ENCODE results near the gene HDAC1. TPM values are rescaled to one million over a fixed set of nuclear protein-coding genes. Genes with fewer than 3 reads are reported as not detected.

The HDAC1 gene
- total and polyA plus RNA-seq, 2 of the 8 experiments (the other 6 are each of a cell fraction or from before 2014, with no cell fraction given): 111 to 125 TPM

- no peak overlapping the region for H3K56ac ChIP-seq (replicated peaks; ENCODE audit: insufficient read length, low read depth, low read length)
- no peaks in the 10 kb centered on the region for H3K23me2 ChIP-seq (ENCODE audit: low read depth, low read length)
- CTCF ChIA-PET (ENCODE audit: partially characterized antibody): interaction anchor here (1.1 kb wide), 1 partner anchor 130 kb away, joined by 4 read pairs; no protein-coding TSS in a partner anchor
- POLR2A ChIA-PET (ENCODE audit: partially characterized antibody): interaction anchor here (0.9 to 17.1 kb wide), 6 partner anchors 12 to 105 kb away, joined by 3 to 321 read pairs (median 4); partner anchors contain the start of genes BSDC1, FAM229A, MARCKSL1 and TSSK3
- peak overlapping the region; percentile 85 for H3K14ac ChIP-seq (ENCODE audit: insufficient read length)
- H3K27me3 ChIP-seq (replicated peaks in 1 of 4; ENCODE audit: control insufficient read depth in 3 of 4, extremely low read depth in 1 of 4, insufficient read depth in 3 of 4, low read length in 3 of 4): peaks cover 1 to 12% (median 8%) of the 10 kb centered on the region in 4 experiments
- no peak overlapping the region for H3K23ac ChIP-seq (ENCODE audit: insufficient read length)
- H3K4ac ChIP-seq (replicated peaks; ENCODE audit: insufficient read length, low read depth, low read length): no peak overlapping the region
- H2BK120ac ChIP-seq (replicated peaks; ENCODE audit: low read depth, low read length): no peak overlapping the region
- no peak overlapping the region for H3K4me3 ChIP-seq (ENCODE audit: extremely low read depth in 1 of 4, insufficient read depth in 2 of 4, low read depth in 3 of 4, low read length in 4 of 4)
- no peak overlapping the region for H4K5ac ChIP-seq (ENCODE audit: insufficient read length, low read depth, low read length)
- no peaks in the 10 kb centered on the region for H4K20me1 ChIP-seq (replicated peaks in 1 of 2; ENCODE audit: control insufficient read depth in 1 of 2, insufficient read depth in 2 of 2, low read length in 2 of 2)
- no peak overlapping the region for H3K27ac ChIP-seq (ENCODE audit: low read depth, low read length)
- H2BK15ac ChIP-seq (ENCODE audit: low read length): 0 out of 2 replicates have a peak overlapping the region, but pooled peaks have one; percentile 61
- H2AK5ac ChIP-seq (ENCODE audit: low read depth, low read length): no peak overlapping the region
- no peak overlapping the region; the same call in 1 of the 2 replicates for H4K8ac ChIP-seq (ENCODE audit: extremely low read depth, insufficient read depth, low read length)
- H3K79me2 ChIP-seq (ENCODE audit: control insufficient read depth in 1 of 2, insufficient read depth in 2 of 2, low read length in 2 of 2): no peaks in the 10 kb centered on the region
- no peak overlapping the region for H3K4me2 ChIP-seq (ENCODE audit: insufficient read depth in 1 of 2, low read depth in 2 of 2, low read length in 2 of 2)
- 86% methylated on average over 8 of the region's 8 CpGs; no CpG with 5 or more reads in 1 of the 2 experiments for WGBS, 2 experiments (ENCODE audit: extremely low coverage in 1 of 2, insufficient coverage in 1 of 2, insufficient read length in 1 of 2, insufficient replicate concordance in 2 of 2, low coverage in 1 of 2, low lambda C conversion rate in 2 of 2, missing lambda C conversion rate in 1 of 2)
- no peak overlapping the region for H4K91ac ChIP-seq (replicated peaks; ENCODE audit: insufficient read length, low read length)
- peaks cover under 1 to 6% of the 10 kb centered on the region in 2 experiments; a peak in 3 of 4 replicates for H3K9me3 ChIP-seq (ENCODE audit: insufficient read depth in 2 of 2, low read depth in 1 of 2, low read length in 1 of 2)
- H2BK20ac ChIP-seq (ENCODE audit: low read length): no peak overlapping the region
- no peak overlapping the region for H2AFZ ChIP-seq (ENCODE audit: low read length)
- FAIRE-seq (no peak), DNase-seq (ENCODE audit: low read depth in 1 of 2, low spot score in 2 of 2) (no peak)
- H3K18ac ChIP-seq (ENCODE audit: extremely low read depth, low read length): no peak overlapping the region
- no peaks in the 10 kb centered on the region for H3K36me3 ChIP-seq (ENCODE audit: control insufficient read depth in 2 of 4, insufficient read depth in 4 of 4, low read length in 3 of 4)
- no peak overlapping the region for H2BK12ac ChIP-seq (ENCODE audit: low read depth, low read length)
- H3K9ac ChIP-seq (replicated peaks in 1 of 4; ENCODE audit: extremely low read depth in 1 of 4, low read depth in 3 of 4, low read length in 3 of 4): no peak overlapping the region
- no peaks in the 10 kb centered on the region for H3K79me1 ChIP-seq (ENCODE audit: low read depth, low read length)
- no peak overlapping the region for H2BK5ac ChIP-seq (ENCODE audit: low read depth, low read length)
- peaks cover 0 to 6% (median 3%) of the 10 kb centered on the region in 4 experiments; a peak in 5 of 7 replicates for H3K4me1 ChIP-seq (replicated peaks in 1 of 4; ENCODE audit: control insufficient read depth in 3 of 4, insufficient read depth in 4 of 4, low read length in 3 of 4)
- TF ChIP-seq PHF8 (conservative IDR thresholded peaks at IDR 0.05; ENCODE audit: low read depth, low read length) (no peak), SIRT6 (IDR thresholded peaks at IDR 0.05; ENCODE audit: low read length) (no peak), TBP (IDR thresholded peaks at IDR 0.05; ENCODE audit: low read depth, low read length) (no peak), HDAC2 (IDR thresholded peaks at IDR 0.05; ENCODE audit: borderline replicate concordance in 1 of 2, low read depth in 2 of 2, low read length in 2 of 2) (no peak), TAF7 (optimal IDR thresholded peaks at IDR 0.05; ENCODE audit: borderline replicate concordance, low read depth, low read length) (no peak), SP1 (IDR thresholded peaks at IDR 0.05; ENCODE audit: low read depth, low read length) (no peak), SIX5 (IDR thresholded peaks at IDR 0.05; ENCODE audit: low read depth, low read length) (no peak), CTBP2 (IDR thresholded peaks at IDR 0.05; ENCODE audit: borderline replicate concordance, insufficient read depth, insufficient read length, low read length) (no peak), GTF2F1 (IDR thresholded peaks at IDR 0.05; ENCODE audit: borderline replicate concordance, low read depth, low read length) (no peak), CBX8 (IDR thresholded peaks at IDR 0.05; ENCODE audit: borderline replicate concordance, low read depth, low read length) (no peak), RNF2 (IDR thresholded peaks at IDR 0.05; ENCODE audit: borderline replicate concordance, low read depth, low read length, missing control alignments, poor library complexity, severe bottlenecking) (no peak)
These were observed 53.5 kb downstream of the HDAC1 start for GRCh38 chr1:32345289-32345827.
